NT2/D1 (cell line): ENCODE measurements around the gene RTP2.

Experiments used
- SUZ12 ChIP-seq: IDR thresholded peaks from 2 replicates; pipeline ENCODE4 v1.6.1; 2011; ENCODE audit not compliant: insufficient read length, insufficient read depth; ENCODE audit errors: extremely low read depth
- ZNF274 ChIP-seq: IDR thresholded peaks from 2 replicates; pipeline ENCODE4 v1.6.1; 2011; ENCODE audit warnings: mild to moderate bottlenecking, low read depth, low read length

DNA sequence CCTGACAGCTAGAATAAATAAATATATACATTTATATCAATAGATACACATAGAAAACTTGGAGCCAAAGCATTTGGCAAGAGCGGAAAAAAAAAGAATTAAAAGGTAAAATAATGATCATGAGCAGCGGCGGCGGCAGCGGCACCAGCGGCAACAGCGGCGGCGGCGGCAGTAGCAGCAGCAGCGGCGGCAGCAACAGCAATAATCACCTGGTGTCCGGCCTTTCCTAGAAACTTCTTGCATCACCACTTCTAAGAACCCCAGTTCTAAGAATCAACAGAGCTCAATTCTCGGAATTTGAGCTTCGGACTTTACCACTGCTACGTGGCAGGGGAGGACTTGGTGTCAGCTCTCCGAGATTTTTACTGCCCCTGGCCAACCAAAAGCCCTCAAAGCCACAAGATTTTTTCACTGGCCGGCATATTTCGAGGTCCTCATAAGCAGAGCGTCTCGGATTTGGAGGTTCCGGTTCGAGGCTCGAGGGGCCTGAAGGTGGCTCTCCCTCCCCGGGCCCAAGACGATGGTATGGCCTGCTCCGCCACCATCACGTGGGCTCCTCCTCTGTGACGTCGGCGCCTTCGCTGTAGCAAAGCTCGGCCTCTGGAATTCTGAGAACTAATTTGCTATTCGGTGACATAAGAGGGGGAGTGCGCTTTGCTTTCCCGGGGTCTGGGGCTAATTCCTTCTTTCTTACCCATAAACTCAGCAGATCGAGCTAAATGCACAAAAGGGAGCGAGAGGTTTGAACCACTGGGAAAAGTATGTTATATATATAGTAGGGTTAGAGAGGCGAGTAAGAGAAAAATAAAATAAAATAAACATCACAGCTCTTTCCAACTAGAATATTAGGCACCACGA lies 43.1 kb upstream of the RTP2 start, which contains the start of gene BCL6:
- TF ChIP-seq SUZ12 (no peak), ZNF274 (no peak)
